Measurements from ENCODE around the gene IFT88.

DNA sequence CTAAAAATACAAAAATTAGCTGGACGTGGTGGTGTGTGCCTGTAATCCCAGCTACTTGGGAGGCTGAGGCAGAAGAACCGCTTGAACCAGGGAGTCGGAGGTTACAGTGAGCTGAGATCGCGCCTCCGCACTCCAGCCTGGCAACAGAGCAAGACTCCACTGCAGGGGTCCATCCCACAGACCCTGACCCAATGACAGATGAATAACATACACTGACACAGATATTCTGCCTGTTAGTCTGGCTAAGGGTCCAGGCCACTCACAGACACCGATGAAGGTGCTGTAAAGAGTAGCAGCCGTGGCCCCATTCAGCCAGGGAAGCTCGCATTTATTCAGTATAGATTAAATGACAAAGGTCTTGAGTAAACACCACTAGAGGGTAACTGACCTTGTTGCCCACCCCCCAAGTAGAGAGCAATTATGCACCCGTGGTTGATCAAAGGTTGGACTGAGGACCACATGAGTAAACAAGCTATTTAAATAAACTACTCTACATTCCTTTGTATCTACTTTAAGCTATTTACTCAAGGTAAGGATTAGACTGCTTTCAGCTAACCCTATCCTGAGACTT, 32.8 kb upstream of the IFT88 start:
- TF ChIP-seq POLR2AphosphoS5 (IDR thresholded peaks at IDR 0.05; ENCODE audit: borderline replicate concordance, low read depth, low read length) (no peak), FOXP2 (optimal IDR thresholded peaks at IDR 0.05; ENCODE audit: control extremely low read depth, extremely low read length, insufficient read depth) (no peak), EZH2 (IDR thresholded peaks at IDR 0.05) (no peak)

Measured in SK-N-MC (cell line).